GM19023 (cell line): ENCODE results near the gene CLEC16A.

Source experiments
- ATAC-seq: cut with Tn5 transposase; IDR thresholded peaks from one replicate; pipeline ENCODE4 v1.9.1; 2021; ENCODE audit warnings: mild to moderate bottlenecking, moderate library complexity; ENCODE audit not compliant: unreplicated experiment

CLEC16A gene

DNA sequence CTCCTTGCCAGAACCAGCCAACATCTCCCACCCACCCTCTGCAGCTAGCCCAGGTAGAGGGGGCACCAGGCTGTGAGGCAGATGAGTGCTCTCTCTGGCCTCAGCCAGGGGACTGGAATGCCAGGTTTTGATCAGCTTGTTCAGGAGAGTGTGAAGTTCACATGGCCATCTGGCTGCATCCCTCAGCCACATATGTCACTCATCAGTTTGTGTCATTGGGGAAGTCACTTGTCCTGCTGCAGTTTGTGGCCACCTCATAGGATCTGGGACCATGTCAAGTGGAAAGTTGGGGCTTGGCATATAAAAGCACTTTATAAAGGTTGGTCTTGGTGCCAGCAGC, 164.1 kb downstream of the CLEC16A start:
- no peak for ATAC-seq

DNA sequence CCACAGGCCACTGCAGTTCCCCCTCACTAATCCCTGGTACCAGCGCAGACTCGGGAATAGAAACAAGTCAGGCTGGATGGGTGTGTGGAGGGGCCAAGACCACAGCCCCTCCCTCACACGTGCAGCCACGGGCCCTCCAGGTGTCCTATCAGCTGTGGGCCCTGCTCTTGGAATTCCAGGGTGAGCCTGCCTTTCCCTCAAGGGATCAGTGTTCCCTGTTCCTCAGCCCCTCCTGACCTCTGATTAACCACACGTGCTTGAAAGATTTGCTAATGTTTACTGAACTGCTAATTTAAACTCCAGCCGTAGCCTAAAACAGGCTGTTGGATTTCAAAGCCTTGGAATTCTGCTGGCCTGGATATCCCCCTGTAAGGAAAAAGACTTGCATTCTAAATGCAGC, 165.2 kb downstream of the CLEC16A start:
- no peak for ATAC-seq

GRCh38 chr16:11111150-11111549, 166.8 kb downstream of the CLEC16A start:
- no peak for ATAC-seq

GRCh38 chr16:11111856-11112634, 167.7 kb downstream of the CLEC16A start:
- ATAC-seq, result no peak

DNA sequence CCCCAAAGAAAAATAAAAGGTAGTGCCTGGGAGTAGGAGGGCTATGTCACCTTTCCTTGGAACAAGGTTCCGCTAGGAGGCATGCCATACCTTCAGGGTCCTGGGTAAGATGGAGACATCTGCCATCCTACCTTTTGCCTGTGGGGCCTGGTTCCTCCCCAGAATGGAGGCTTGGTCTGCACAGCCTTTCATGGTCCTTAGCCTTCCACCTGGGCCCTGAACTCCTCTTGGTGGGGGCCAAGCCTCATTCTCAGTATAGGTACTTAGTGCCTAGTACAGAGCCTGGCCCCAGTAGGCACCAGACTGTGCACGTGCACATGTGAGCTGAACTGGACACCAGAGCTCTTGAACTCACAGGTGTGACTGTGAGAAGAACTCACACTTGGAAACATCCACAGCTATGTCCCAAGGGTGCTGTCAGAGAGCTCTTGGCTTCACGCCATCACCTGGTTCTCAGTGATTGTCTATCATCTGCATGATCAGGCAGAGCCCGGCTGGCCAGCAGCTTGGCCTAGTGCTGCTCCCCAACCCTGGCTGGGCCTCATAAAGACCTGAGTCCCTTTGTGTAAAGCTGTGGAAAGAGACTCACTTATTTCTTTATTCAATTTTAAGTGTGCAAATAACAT, 168.5 kb downstream of the CLEC16A start:
- no peak for ATAC-seq

GRCh38 chr16:11114366-11115164, 170.2 kb downstream of the CLEC16A start:
- no peak for ATAC-seq

- no peak for ATAC-seq
These were observed 173.3 kb downstream of the CLEC16A start for GRCh38 chr16:11117576-11118211.

DNA sequence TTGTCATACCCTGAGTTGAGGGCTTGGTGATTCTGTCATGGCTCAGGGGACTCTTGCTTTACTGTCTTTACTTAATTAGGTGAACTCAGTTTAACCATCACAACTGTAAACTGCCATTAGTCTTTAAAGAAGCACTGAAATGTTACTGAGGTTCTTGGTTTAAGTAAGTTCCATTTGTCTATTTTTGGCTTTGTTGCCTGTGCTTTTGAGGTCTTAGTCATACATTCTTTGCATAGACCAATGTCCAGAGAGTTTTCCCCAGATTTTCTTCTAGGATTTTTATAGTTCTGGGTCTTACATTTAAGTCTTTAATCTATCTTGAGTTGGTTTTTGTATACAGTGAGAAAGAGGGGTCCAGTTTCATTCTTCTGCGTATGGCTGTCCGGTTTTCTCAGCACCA, 174.1 kb downstream of the CLEC16A start:
- no peak for ATAC-seq

DNA sequence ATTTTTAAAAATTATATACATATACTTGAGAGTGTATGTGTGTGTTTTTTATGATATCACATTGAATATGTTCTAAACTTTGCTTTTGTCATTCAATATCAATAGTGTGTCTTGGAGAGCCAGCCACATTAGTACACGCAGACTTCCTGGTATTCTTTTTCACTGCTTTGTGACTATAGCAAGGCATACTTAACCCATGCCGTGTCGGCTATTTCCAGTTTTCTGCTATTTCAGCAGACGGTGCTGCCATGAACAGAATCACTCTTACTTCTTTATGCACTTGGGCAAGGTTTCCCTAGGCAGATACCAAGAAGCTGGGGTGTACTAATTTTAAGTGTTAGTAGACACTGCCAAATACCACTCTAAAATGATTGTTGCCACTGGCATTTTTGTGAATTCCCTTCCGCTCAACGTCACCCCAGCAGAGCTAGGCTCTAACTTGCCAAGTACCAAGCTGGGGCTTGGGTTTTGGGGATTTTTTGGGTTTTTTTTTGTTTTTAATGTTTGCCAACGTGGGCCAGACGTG, 176.8 kb downstream of the CLEC16A start:
- ATAC-seq, result no peak

DNA sequence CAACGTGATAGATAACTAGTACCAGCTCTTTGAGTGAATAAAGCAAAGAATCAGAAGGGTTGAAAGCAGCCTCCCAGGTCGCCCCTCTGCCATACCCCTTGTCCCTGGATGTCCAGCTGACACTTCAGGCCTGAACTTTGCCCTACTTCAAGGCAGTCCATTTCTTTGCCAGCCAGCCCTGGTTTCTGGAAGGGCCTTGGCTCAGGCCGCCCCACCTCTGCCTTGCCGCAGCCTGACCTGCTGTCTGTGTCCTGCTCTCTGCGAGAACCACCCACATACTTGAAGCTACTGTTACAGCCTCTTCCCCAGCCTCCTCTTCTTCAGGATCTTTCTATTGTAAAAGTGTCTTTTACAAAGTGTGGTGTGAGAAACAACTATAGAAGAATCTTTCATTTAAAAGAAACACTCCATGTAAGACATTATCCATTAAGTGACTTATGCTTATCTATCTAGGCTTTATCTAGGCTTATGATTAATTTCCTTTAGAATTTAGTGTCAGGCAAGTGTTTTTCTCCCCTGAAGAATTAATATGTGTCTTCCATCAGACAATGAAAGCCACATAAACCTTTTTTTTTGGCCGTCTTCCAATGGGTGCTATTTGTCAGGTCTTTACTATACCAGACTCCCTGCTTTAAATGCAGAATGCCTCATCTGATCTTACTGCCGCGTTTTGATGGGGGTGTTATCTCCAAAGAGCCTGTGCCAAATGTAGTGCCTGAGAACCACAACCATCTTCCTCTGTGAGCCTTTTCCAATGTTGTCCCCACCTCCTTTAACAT, 177.7 kb downstream of the CLEC16A start:
- ATAC-seq, result no peak

DNA sequence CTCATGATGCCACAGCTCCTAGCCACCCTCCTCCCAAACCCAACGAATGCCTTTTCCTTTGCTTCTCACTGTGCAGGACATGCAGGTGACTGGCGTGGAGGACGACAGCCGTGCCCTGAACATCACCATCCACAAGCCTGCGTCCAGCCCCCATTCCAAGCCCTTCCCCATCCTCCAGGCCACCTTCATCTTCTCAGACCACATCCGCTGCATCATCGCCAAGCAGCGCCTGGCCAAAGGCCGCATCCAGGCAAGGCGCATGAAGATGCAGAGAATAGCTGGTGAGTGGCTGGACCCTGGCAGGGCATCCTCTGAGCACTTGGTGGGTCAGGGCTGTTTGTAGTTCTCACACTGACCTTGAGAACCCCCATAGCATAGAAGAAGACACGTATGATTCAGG, 179.3 kb downstream of the CLEC16A start:
- ATAC-seq, result no peak

DNA sequence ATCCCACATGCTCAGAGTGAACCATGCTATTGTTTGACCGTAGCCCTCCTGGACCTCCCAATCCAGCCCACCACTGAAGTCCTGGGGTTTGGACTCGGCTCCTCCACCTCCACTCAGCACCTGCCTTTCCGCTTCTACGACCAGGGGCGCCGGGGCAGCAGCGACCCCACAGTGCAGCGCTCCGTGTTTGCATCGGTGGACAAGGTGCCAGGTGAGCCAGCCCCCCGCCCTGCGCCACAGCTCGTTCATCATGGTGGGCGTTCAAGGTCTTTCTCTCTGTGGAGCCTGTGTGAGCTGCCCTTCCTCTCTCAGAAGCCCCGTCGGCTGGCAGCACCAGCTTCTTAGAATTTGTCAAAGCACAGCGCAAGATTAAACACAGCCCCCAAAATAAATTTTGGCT, 181.6 kb downstream of the CLEC16A start:
- ATAC-seq, result no peak

DNA sequence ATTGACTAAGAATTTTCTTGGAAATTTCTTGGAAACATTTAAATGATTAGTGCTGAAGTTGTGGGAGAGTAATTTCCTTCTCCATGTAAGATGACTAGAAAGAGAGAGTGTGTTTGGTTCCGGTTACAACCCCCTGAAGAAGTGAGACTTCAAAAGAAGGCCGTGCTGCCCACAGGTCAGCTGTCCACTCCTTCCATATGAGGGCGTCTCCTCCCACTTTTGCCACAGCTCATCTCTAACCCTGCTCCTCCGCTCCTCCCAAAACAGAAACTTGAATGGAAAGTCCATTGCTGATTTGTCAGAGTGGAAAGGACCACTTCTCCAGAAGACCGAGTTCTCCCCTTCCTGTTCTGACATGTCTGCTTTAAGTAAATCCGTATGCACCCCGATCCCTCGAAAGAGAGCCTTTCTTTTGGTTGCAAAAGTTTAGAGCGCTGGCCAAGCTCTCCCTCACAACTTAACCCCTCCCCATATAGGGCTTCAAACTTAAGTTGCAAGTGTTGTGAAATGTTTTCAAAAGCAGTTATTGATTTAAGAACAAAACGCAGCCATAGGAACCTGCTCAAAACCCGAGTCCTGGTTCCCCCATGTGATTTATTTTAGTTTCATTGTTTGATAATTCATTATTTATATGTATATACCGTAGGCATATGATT, 182.2 kb downstream of the CLEC16A start:
- ATAC-seq, result no peak

- no peak for ATAC-seq
These were observed 183.3 kb downstream of the CLEC16A start for GRCh38 chr16:11127610-11128195.

- ATAC-seq, result no peak
These were observed 184.1 kb downstream of the CLEC16A start for GRCh38 chr16:11128211-11129141.

DNA sequence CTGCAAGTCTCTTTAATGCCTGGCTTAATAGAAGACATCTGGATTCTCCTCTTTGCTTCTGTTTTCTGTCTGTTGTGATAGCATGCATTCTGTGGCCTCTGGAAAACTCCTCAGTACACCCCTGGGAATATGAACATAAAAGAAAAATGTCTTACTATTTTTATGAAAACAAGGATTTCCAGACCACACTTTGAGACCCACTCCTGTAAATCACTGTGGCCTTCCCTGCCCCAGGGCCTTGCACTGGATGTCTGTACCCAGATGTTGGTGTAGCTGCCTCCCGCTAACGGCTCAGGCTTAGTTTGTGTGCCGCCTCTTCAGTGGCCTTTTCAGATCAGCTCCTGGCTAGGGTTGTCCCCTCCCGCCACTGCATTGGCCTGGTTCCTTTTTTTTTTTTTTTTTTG, 185.0 kb downstream of the CLEC16A start:
- no peak for ATAC-seq

- no peak for ATAC-seq
These were observed 186.8 kb downstream of the CLEC16A start for GRCh38 chr16:11130978-11131665.

DNA sequence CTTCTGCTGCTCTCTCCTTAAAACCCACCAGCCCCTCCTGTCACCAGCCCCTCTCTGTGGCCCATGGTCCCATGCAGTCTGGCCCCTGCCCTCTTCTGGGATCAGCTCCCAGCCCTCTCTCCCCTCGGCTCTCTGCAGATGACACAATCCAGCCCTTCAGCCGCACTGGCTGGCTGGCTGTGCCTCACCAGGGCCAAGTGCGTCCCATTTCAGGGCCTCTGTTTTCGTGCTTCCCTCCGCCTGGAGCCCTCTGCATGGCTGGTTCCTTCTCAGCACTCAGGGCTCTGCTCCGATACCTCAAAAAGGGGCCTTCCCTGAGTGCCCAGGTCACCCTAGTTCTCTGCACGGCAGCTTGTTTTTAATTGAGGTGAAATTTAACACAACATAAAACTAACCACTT, 187.3 kb downstream of the CLEC16A start:
- no peak for ATAC-seq
